Spleen (tissue), 11 donors: Measurements from ENCODE around the gene TMEM37. TPM values are rescaled to one million over a fixed set of nuclear protein-coding genes. Genes with fewer than 3 reads are reported as not detected.

Experiments
- DNase-seq: peaks from one replicate; pipeline ENCODE4 v3.0.0-alpha.2; 2020
- H3K27ac ChIP-seq, 8 donors: fragments of 200-600 bp; sonication (generic) in 7 of 8; 1 replicate in 4 of 8; 2 replicates in 4 of 8; pipeline versions ENCODE4 v1.5.0 to v1.8.0; 2016 to 2021; ENCODE audit warnings: inconsistent platforms in 4 of 8, mild to moderate bottlenecking in 4 of 8, moderate library complexity in 1 of 8
- H3K27me3 ChIP-seq, 7 donors: fragments of 200-600 bp; sonication (generic) in 6 of 7; replicated peaks in 1 of 7; 1 replicate in 4 of 7; 2 replicates in 3 of 7; pipeline versions ENCODE4 v1.5.0 to v1.8.0; 2016 to 2021; ENCODE audit warnings: inconsistent platforms in 3 of 7, mild to moderate bottlenecking in 1 of 7
- H3K36me3 ChIP-seq, 6 donors: fragments of 200-600 bp; sonication (generic) in 5 of 6; 1 replicate in 4 of 6; 2 replicates in 2 of 6; pipeline versions ENCODE4 v1.5.0 to v1.8.0; 2016 to 2021; ENCODE audit warnings: inconsistent platforms in 2 of 6
- H3K4me1 ChIP-seq, 6 donors: fragments of 200-600 bp; sonication (generic) in 5 of 6; 1 replicate in 3 of 6; 2 replicates in 3 of 6; pipeline versions ENCODE4 v1.5.0 to v1.8.0; 2016 to 2021; ENCODE audit warnings: inconsistent platforms in 3 of 6
- H3K4me3 ChIP-seq, 8 donors: fragments of 200-600 bp; sonication (generic) in 7 of 8; 1 replicate in 4 of 8; 2 replicates in 4 of 8; pipeline versions ENCODE4 v1.5.0 to v1.8.0; 2016 to 2021; ENCODE audit warnings: inconsistent platforms in 4 of 8, mild to moderate bottlenecking in 4 of 8, moderate library complexity in 2 of 8
- H3K9me3 ChIP-seq, 8 donors: fragments of 200-600 bp; sonication (generic) in 7 of 8; 1 replicate in 4 of 8; 2 replicates in 4 of 8; pipeline versions ENCODE4 v1.5.0 to v1.8.0; 2016 to 2021; ENCODE audit warnings: inconsistent platforms in 4 of 8
- POLR2A ChIP-seq, 3 donors: fragments of 450-650 bp; IDR thresholded peaks; one replicate each; pipeline ENCODE4 v1.5.1; 2017; ENCODE audit warnings: antibody characterized with exemption in 3 of 3, mild to moderate bottlenecking in 1 of 3
- POLR2AphosphoS5 ChIP-seq, 3 donors: sonication (generic); formaldehyde crosslinking; IDR thresholded peaks; one replicate each; pipeline ENCODE4 v1.5.1; 2017; ENCODE audit warnings: antibody characterized with exemption in 3 of 3
- WGBS, 5 donors: extraction: QIAGEN DNeasy Blood & Tissue Kit in 3 of 5; methylation state at CpG; one replicate each; pipeline versions ENCODE4 v1.1.5 to v1.1.7; 2013 to 2018; 5-methylcytosine and 5-hydroxymethylcytosine counted together
- intact Hi-C: fragments of 100-400 bp; cut with DNase I; formaldehyde crosslinking; loops from one replicate; pipeline ENCODE4 v1.15.0; 2023; ENCODE audit warnings: low total_unique reads
- polyA plus RNA-seq, 3 donors: library from polyadenylated mRNA; stranded (reverse); fragments of 200-250 nt; gene quantifications; one replicate each; pipeline ENCODE4 v1.2.1, GENCODE V29; 2013
- total RNA-seq, 7 donors: library from RNA; depleted of rRNA in 3 of 7; stranded (reverse); fragments of >200 nt in 3 of 7; fragmentation: NEBNext Ultra II Directional in 4 of 7; extraction: Animal tissue kit (Norgen Biotek cat#: 25700) in 4 of 7; gene quantifications; one replicate each; pipeline versions ENCODE4 v1.1.0 to v1.2.1, GENCODE V29; 2016 to 2021
- TF ChIP-seq, protein P1 (sequence below), 11 experiments: fragments of 200-600 bp in 7 of 11; fragments of 450-650 bp in 4 of 11; sonication (generic) in 4 of 11; IDR thresholded peaks in 8 of 11; conservative IDR thresholded peaks in 3 of 11; 1 replicate in 7 of 11; 2 replicates in 4 of 11; pipeline versions ENCODE4 v1.4.0 to v1.8.0; 2016 to 2021; ENCODE audit warnings: antibody characterized with exemption in 11 of 11, inconsistent platforms in 4 of 11, mild to moderate bottlenecking in 1 of 11
- donor health status: healthy with polysubstance abuse.
- donor health status: DM: no; HTN: no; CAD: no; lungs with moderate emphysema.
- donor health status: DM: no; HTN: no; CAD: no.
- donor health status: Bipolar disorder and iron deficiency.
- donor health status: healthy.
- donor health status: DM: no; HTN: no; CAD: no.
- donor health status: DM: yes; HTN: yes; CAD: no.

Gene TMEM37
- total and polyA plus RNA-seq, 10 donors, result 5.9 to 53.2 (median 25.1) TPM

DNA sequence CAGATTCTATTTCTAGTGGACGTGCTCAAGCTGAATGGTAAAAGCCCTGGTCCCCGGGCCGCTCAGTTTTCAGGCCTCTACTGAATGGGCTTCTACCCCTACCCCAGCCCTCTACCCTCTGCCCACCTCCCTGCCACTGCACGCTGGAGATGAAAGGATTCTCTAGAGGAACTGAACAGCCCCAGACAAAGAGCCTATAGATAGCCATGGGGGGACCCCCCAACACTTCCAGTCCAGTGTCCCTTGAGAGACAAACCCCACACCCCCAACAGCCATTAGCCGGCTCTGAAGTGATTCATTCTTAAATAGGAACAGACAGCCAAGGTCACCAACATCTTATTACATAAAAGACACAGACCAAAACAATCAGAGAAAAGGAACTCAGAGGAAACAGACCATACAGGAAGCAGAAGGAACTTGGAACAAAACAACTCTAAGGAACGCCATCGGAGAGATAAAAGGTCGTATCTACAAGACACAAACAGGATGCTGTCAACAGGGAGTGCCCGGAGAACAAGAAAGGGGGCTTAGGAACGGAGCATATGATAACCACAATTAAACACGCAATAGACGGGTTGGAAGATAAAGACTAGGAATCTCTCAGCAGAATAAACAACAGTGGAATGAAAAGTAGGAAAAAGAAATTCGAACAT, 23.5 kb downstream of the TMEM37 start:
- Histone ChIP-seq H3K27ac (no peak overlapping the region), H3K36me3 (no peaks in the 10 kb centered on the region), H3K9me3 (no peaks in the 10 kb centered on the region), H3K4me3 (no peak overlapping the region), H3K27me3 (peaks cover 0 to 60% (median 0%) of the 10 kb centered on the region in 7 donors), H3K4me1 (no peaks in the 10 kb centered on the region)
- 30 to 41% (median 38%) methylated on average over 13 of the region's 13 CpGs for WGBS, 5 donors
- intact Hi-C loops, result no loop called here
- peak; percentile 16 for DNase-seq
- TF ChIP-seq POLR2A (IDR thresholded peaks at IDR 0.05), result no peak
- TF ChIP-seq, protein P1, sequence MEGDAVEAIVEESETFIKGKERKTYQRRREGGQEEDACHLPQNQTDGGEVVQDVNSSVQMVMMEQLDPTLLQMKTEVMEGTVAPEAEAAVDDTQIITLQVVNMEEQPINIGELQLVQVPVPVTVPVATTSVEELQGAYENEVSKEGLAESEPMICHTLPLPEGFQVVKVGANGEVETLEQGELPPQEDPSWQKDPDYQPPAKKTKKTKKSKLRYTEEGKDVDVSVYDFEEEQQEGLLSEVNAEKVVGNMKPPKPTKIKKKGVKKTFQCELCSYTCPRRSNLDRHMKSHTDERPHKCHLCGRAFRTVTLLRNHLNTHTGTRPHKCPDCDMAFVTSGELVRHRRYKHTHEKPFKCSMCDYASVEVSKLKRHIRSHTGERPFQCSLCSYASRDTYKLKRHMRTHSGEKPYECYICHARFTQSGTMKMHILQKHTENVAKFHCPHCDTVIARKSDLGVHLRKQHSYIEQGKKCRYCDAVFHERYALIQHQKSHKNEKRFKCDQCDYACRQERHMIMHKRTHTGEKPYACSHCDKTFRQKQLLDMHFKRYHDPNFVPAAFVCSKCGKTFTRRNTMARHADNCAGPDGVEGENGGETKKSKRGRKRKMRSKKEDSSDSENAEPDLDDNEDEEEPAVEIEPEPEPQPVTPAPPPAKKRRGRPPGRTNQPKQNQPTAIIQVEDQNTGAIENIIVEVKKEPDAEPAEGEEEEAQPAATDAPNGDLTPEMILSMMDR (IDR thresholded peaks at IDR 0.05 in 8 of 11, conservative IDR thresholded peaks at IDR 0.05 in 3 of 11), result no peak

DNA sequence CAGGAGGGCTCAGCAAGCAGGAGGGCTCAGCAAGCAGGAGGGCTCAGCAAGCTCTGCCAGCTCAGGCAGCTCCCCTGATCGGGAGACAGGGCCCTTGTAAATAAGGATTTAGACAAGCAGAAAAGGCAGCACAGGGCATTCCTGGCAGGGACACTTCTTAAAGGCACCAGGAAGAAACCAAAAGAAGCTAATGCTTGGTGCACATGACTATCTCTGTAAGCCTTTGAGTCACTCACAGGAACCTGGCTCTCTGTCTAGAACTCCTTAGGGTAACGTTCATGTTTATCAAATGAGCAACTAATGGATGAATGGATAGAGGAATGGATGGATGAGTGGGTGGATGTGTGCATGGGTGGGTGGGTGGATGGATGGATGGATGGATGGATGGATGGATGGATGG, 28.4 kb downstream of the TMEM37 start:
- Histone ChIP-seq H3K4me1 (no peaks in the 10 kb centered on the region), H3K27me3 (peaks cover 0 to 17% (median 0%) of the 10 kb centered on the region in 7 donors), H3K36me3 (no peaks in the 10 kb centered on the region), H3K27ac (no peak overlapping the region), H3K4me3 (no peak overlapping the region), H3K9me3 (no peaks in the 10 kb centered on the region)
- no peak for DNase-seq
- 62 to 90% (median 77%) methylated on average over 2 of the region's 2 CpGs for WGBS, 5 donors
- intact Hi-C loops, result no loop called here
- TF ChIP-seq POLR2AphosphoS5 (IDR thresholded peaks at IDR 0.05), result no peak

DNA sequence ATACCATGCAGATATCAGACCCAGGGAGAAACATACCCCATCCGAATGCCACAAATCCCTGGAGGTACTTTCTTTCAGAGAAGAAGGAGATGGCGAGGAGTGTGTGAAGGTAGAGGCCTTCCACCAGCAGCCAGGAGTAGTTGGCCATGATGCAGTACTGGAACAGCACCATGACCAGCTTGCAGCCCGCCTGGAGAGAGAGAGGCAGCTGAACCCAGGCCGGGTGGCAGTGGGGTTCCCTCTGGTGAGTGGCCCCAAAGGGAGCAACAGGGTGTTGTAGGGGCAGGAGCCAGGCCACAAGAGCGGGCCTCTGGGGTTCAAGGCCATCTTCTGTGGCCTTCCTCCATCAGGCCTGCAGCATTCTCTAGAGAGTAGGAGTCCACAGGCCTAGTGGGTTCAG, 30.2 kb downstream of the TMEM37 start:
- intact Hi-C loops, result no loop called here
- WGBS, 5 donors, result 85 to 96% (median 92%) methylated on average over 4 to 5 of the region's 5 CpGs
- Histone ChIP-seq H3K27ac (no peak overlapping the region), H3K27me3 (peaks cover 0 to 5% (median 0%) of the 10 kb centered on the region in 7 donors), H3K9me3 (no peaks in the 10 kb centered on the region), H3K4me3 (no peak overlapping the region), H3K4me1 (no peaks in the 10 kb centered on the region), H3K36me3 (no peaks in the 10 kb centered on the region)
- TF ChIP-seq POLR2AphosphoS5 (IDR thresholded peaks at IDR 0.05) (no peak), POLR2A (IDR thresholded peaks at IDR 0.05) (no peak)
- TF ChIP-seq, protein P1 (IDR thresholded peaks at IDR 0.05 in 8 of 11, conservative IDR thresholded peaks at IDR 0.05 in 3 of 11), result no peak
- DNase-seq, result peak; percentile 39

DNA sequence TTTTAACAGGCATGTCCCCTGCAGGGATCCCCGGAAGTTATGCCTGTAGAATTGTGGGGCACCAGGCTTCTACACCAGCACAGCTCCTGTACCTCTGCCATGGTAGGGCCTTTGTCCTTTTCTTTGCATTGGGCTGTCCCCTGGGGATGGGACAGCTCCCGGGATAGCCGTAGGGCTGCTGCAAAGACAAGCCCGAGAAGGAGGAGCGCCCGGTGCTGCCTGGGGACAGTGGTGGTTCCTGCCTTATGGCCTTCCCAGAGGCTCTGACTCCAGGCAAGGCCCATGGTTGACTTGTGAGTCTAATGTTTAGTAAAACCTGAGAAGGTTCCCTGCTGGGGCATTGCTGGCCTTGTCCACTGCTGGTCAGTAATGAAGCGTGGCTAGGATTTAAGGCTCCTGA, 30.9 kb downstream of the TMEM37 start:
- Histone ChIP-seq H3K36me3 (no peaks in the 10 kb centered on the region), H3K4me1 (no peaks in the 10 kb centered on the region), H3K4me3 (no peak overlapping the region), H3K27me3 (peaks cover 0 to 5% (median 0%) of the 10 kb centered on the region in 7 donors), H3K27ac (no peak overlapping the region), H3K9me3 (no peaks in the 10 kb centered on the region)
- intact Hi-C loops, result no loop called here
- TF ChIP-seq, protein P1 (IDR thresholded peaks at IDR 0.05 in 8 of 11, conservative IDR thresholded peaks at IDR 0.05 in 3 of 11), result no peak
- TF ChIP-seq POLR2AphosphoS5 (IDR thresholded peaks at IDR 0.05), result no peak
- no peak for DNase-seq
- WGBS, 5 donors, result 94 to 100% (median 98%) methylated on average over 2 to 7 of the region's 7 CpGs
